Placental epithelial cell (primary cell): ENCODE measurements around the gene ABCC8. TPM values are rescaled to one million over a fixed set of nuclear protein-coding genes. Genes with fewer than 3 reads are reported as not detected.

Source experiments
- total RNA-seq: library from RNA; depleted of rRNA; stranded (reverse); fragments of >200 nt; gene quantifications from 2 replicates; pipeline ENCODE4 v1.2.3, GENCODE V29; 2012

Gene ABCC8
- not detected in 2 replicates for total RNA-seq

GRCh38 chr11:17476317-17477083 lies at the start of gene ABCC8:
ABCC8 (minus strand) TSS chr11:17476845; CDS start chr11:17476776, 69 bp downstream.

GRCh38 chr11:17388609-17389210 lies 87.9 kb downstream of the ABCC8 start, which contains the start of gene KCNJ11:
KCNJ11 (minus strand) TSS chr11:17388659; CDS start chr11:17388091, 568 bp downstream.

GRCh38 chr11:17351510-17352176 lies 125.0 kb downstream of the ABCC8 start, which contains the start of gene NCR3LG1:
NCR3LG1 (plus strand) TSS chr11:17351800; CDS start chr11:17351970, 170 bp downstream.

Other genes with a start within 250 kb of the ABCC8 start
- 48.8 and 66.7 TPM in 2 replicates for gene NUCB2, start 200.1 kb downstream of the ABCC8 start, total RNA-seq
- 0.39 and 1.4 TPM in 2 replicates for gene NCR3LG1, start 125.0 kb downstream of the ABCC8 start, total RNA-seq
- under 0.01 TPM in 1 of 2 replicates, not detected in the other for gene KCNJ11, start 88.2 kb downstream of the ABCC8 start, total RNA-seq
- gene USH1C, start 67.6 kb upstream of the ABCC8 start, total RNA-seq: not detected in 2 replicates
- gene OTOG, start 70.4 kb upstream of the ABCC8 start, total RNA-seq: not detected in 2 replicates
- gene MYOD1, start 242.7 kb upstream of the ABCC8 start, total RNA-seq: not detected in 2 replicates